ENCODE data around the gene GPANK1. TPM values are rescaled to one million over a fixed set of nuclear protein-coding genes. Genes with fewer than 3 reads are reported as not detected.

The GPANK1 gene
- total and polyA plus RNA-seq, 10 of the 15 experiments (the other 5 are each of a cell fraction or from before 2014, with no cell fraction given), result 11.7 to 36.3 (median 17.5) TPM

- TF ChIP-seq ZNF687 (IDR thresholded peaks at IDR 0.05) (no peak), ZNF274 (IDR thresholded peaks at IDR 0.05; ENCODE audit: insufficient read depth, insufficient read length) (no peak), LARP7 (IDR thresholded peaks at IDR 0.05) (no peak), RBBP5 (conservative IDR thresholded peaks at IDR 0.05) (no peak)
Measured at GRCh38 chr6:31627690-31628287, 37.0 kb downstream of the GPANK1 start (continued).

GRCh38 chr6:31626952-31627351, 37.8 kb downstream of the GPANK1 start:
- Histone ChIP-seq H3K9me3 (replicated peaks; ENCODE audit: control insufficient read depth, insufficient read depth, low read length) (no peaks in the 10 kb centered on the region), H3K36me3 (ENCODE audit: control insufficient read depth in 2 of 2, insufficient read depth in 2 of 2, low read length in 1 of 2) (peaks cover 52 to 59% of the 10 kb centered on the region in 2 experiments), H3K4me1 (ENCODE audit: control insufficient read depth, insufficient read depth, low read length) (peaks cover 2% of the 10 kb centered on the region), H3K27ac (ENCODE audit: control insufficient read depth, insufficient read depth) (no peak overlapping the region), H3K27me3 (replicated peaks in 1 of 2; ENCODE audit: control insufficient read depth in 2 of 2, insufficient read depth in 2 of 2, low read length in 1 of 2) (no peaks in the 10 kb centered on the region), H3K79me2 (ENCODE audit: control insufficient read depth, insufficient read depth, low read length) (peaks cover 25% of the 10 kb centered on the region), H2AFZ (ENCODE audit: control insufficient read depth, low read depth, low read length) (no peak overlapping the region), H3K9ac (ENCODE audit: control insufficient read depth, insufficient read depth, low read length) (no peak overlapping the region), H4K20me1 (ENCODE audit: control insufficient read depth, insufficient read depth) (peaks cover 4% of the 10 kb centered on the region; the same call in 1 of the 2 replicates), H3K4me3 (no peak overlapping the region), H3K4me2 (ENCODE audit: control insufficient read depth, insufficient read depth) (no peak overlapping the region)
- intact Hi-C loops (cut with micrococcal nuclease; ENCODE audit: unreplicated experiment), result no loop called here
- ATAC-seq (no peak), DNase-seq (ENCODE audit: low read depth, low spot score) (no peak), FAIRE-seq (no peak)
- in situ Hi-C loops (cut with MboI), result no loop called here
- WGBS (ENCODE audit: insufficient coverage, insufficient replicate concordance, low lambda C conversion rate, missing lambda C conversion rate), result 93% methylated on average over 10 of the region's 10 CpGs
- ChIA-PET RAD21 (ENCODE audit: unreplicated experiment) (no interaction called here), POLR2A (interaction anchor here (1.2 to 1.6 kb wide), 2 partner anchors 11 to 34 kb away, joined by 3 to 8 read pairs; partner anchors contain the start of gene C6orf47), CTCF (no interaction called here), SMC1A (ENCODE audit: uncharacterized antibody, unreplicated experiment) (interaction anchor here (0.9 to 1.3 kb wide), 2 partner anchors 13 to 25 kb away, joined by 3 to 9 read pairs; partner anchors contain the start of gene BAG6)
- BruUV-seq (replicated peaks), result no TSS peak
- no peak for TF ChIP-seq RELB (IDR thresholded peaks at IDR 0.05; ENCODE audit: low read depth)
- no peak for TF ChIP-seq POLR2AphosphoS5 (IDR thresholded peaks at IDR 0.05; ENCODE audit: low read length)
- TF ChIP-seq PML (IDR thresholded peaks at IDR 0.05; ENCODE audit: low read length), result no peak
- TF ChIP-seq GATAD2B (conservative IDR thresholded peaks at IDR 0.05; ENCODE audit: low read depth), result no peak
- TF ChIP-seq ZBTB33 (IDR thresholded peaks at IDR 0.05), result no peak
- no peak for TF ChIP-seq NR2C1 (IDR thresholded peaks at IDR 0.05)
- no peak for TF ChIP-seq CBX3 (IDR thresholded peaks at IDR 0.05; ENCODE audit: borderline replicate concordance, low read depth)
- no peak for TF ChIP-seq ELK1 (IDR thresholded peaks at IDR 0.05; ENCODE audit: low read depth, low read length)
- no peak for TF ChIP-seq FOXK2 (IDR thresholded peaks at IDR 0.05)

All from GM12878 (cell line).